Thyroid gland (tissue), 4 donors: ENCODE data around the gene TAGLN. TPM values are rescaled to one million over a fixed set of nuclear protein-coding genes. Genes with fewer than 3 reads are reported as not detected.

Experiments
- DNase-seq, 2 donors: peaks; one replicate each; pipeline ENCODE4 v3.0.0-alpha.2; 2019
- H3K27ac ChIP-seq, 3 donors: fragments of 200-600 bp; sonication (generic); 1 replicate in 2 of 3; 2 replicates in 1 of 3; pipeline ENCODE4 v1.5.1; 2016 to 2019; ENCODE audit warnings: mild to moderate bottlenecking in 1 of 3, moderate library complexity in 1 of 3
- H3K27me3 ChIP-seq: fragments of 200-600 bp; sonication (generic); one replicate; pipeline ENCODE4 v1.5.1; 2019
- H3K36me3 ChIP-seq, 2 donors: fragments of 200-600 bp; sonication (generic); one replicate each; pipeline ENCODE4 v1.5.1; 2016 to 2019
- H3K4me1 ChIP-seq, 2 donors: fragments of 200-600 bp; sonication (generic); one replicate each; pipeline ENCODE4 v1.5.1; 2017 to 2019
- H3K4me3 ChIP-seq, 3 donors: fragments of 200-600 bp; sonication (generic); replicated peaks in 1 of 3; 1 replicate in 2 of 3; 2 replicates in 1 of 3; pipeline ENCODE4 v1.5.1; 2016; ENCODE audit warnings: mild to moderate bottlenecking in 1 of 3
- H3K9me3 ChIP-seq: fragments of 200-600 bp; sonication (generic); one replicate; pipeline ENCODE4 v1.5.1; 2017
- CTCF ChIP-seq, 6 experiments: fragments of 200-600 bp in 3 of 6; fragments of 450-650 bp in 3 of 6; sonication (generic) in 3 of 6; IDR thresholded peaks; one replicate each; pipeline ENCODE4 v1.5.1; 2016 to 2019; ENCODE audit warnings: antibody characterized with exemption in 6 of 6, mild to moderate bottlenecking in 2 of 6, inconsistent platforms in 1 of 6, moderate library complexity in 1 of 6
- POLR2A ChIP-seq, 2 donors: fragments of 450-650 bp; IDR thresholded peaks; one replicate each; pipeline ENCODE4 v1.6.1; 2017; ENCODE audit warnings: antibody characterized with exemption in 2 of 2, mild to moderate bottlenecking in 2 of 2, moderate library complexity in 1 of 2
- WGBS, 2 donors: methylation state at CpG; one replicate each; pipeline ENCODE4 v1.1.5; 2017; 5-methylcytosine and 5-hydroxymethylcytosine counted together
- intact Hi-C: fragments of 100-400 bp; cut with DNase I; formaldehyde crosslinking; loops from one replicate; pipeline ENCODE4 v1.15.1; 2023
- total RNA-seq, 4 donors: library from RNA; depleted of rRNA; stranded (reverse); fragments of >200 nt; gene quantifications; one replicate each; pipeline ENCODE4 v1.2.3, GENCODE V29; 2016

The TAGLN gene
- total RNA-seq, 4 donors from 2014 or later = 155 to 407 (median 229) TPM

DNA sequence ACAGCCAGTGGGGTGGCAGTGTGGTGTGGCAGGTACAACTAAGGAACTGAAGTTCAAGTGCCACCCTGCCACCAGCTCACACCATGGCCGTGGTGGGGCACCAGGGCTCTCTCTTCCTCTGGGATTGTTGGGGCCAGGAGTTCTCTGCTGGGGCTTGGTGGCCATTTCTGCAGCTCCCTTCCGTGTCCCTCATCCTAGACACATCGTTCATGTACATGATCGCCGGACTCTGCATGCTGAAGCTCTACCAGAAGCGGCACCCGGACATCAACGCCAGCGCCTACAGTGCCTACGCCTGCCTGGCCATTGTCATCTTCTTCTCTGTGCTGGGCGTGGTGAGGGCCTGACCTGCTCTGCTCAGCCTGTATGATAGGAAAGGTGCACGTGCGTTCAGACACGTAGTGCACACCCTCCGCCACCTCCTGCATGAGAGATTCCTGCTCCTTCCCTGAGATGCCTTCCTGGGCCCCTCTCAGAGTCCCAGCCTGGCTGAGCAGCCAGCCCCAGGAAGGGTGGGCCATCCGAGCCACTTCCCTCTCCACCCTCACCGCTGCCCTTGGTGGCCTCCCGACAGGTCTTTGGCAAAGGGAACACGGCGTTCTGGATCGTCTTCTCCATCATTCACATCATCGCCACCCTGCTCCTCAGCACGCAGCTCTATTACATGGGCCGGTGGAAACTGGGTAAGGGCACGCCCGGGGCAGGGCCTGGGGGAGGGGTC, 7.3 kb upstream of the TAGLN start:
- Histone ChIP-seq H3K4me3 (no peak overlapping the region), H3K9me3 (no peaks in the 10 kb centered on the region)

GRCh38 chr11:117192401-117192875, 6.7 kb upstream of the TAGLN start:
- Histone ChIP-seq H3K27ac (no peak overlapping the region), H3K36me3 (peaks cover 37 to 52% of the 10 kb centered on the region in 2 donors), H3K4me3 (no peak overlapping the region), H3K9me3 (no peaks in the 10 kb centered on the region), H3K27me3 (no peaks in the 10 kb centered on the region), H3K4me1 (no peaks in the 10 kb centered on the region)
- WGBS, 2 donors = 92 to 96% methylated on average over 14 to 17 of the region's 17 CpGs
- intact Hi-C loops = no loop called here
- no peak for DNase-seq
- TF ChIP-seq POLR2A (IDR thresholded peaks at IDR 0.05) (no peak), CTCF (IDR thresholded peaks at IDR 0.05) (no peak)

More for the DNA sequence above, 7.3 kb upstream of the TAGLN start:
- no peaks in the 10 kb centered on the region for H3K27me3 ChIP-seq
- TF ChIP-seq CTCF (IDR thresholded peaks at IDR 0.05) (no peak), POLR2A (IDR thresholded peaks at IDR 0.05) (no peak)
- no peak for DNase-seq
- H3K27ac ChIP-seq = no peak overlapping the region
- 94 to 95% methylated on average over 26 of the region's 26 CpGs for WGBS, 2 donors
- intact Hi-C loops = no loop called here
- H3K4me1 ChIP-seq = no peaks in the 10 kb centered on the region
- H3K36me3 ChIP-seq = peaks cover 41 to 56% of the 10 kb centered on the region in 2 donors

- peaks cover 30 to 45% of the 10 kb centered on the region in 2 donors for H3K36me3 ChIP-seq
- DNase-seq = no peak
These were observed 5.8 kb upstream of the TAGLN start for GRCh38 chr11:117193130-117194020.

DNA sequence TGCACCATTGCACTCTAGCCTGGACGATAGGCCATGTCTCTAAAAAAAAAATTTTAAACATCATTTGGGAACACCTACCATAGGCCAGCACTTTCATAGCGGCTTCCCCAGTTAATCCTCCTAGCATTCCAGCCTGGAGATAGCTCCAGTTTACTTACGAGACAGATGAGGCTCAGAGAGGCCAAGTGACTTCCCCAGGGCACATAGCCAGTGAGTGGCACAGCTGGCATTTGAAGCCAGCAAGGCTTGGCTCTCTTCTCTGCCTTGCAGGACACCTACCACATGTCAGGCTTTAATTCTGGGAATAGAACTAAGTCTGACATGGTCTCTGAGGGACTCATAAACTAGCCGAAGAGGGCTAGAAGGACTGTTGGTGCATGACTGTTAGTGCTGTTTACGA, 4.9 kb upstream of the TAGLN start:
- H3K4me3 ChIP-seq = no peak overlapping the region
- peaks cover 25 to 36% of the 10 kb centered on the region in 2 donors for H3K36me3 ChIP-seq
- no peaks in the 10 kb centered on the region for H3K27me3 ChIP-seq
- no peak overlapping the region for H3K27ac ChIP-seq
- 91 to 99% methylated on average over 5 of the region's 5 CpGs for WGBS, 2 donors
- H3K4me1 ChIP-seq = peaks cover 9 to 16% of the 10 kb centered on the region in 2 donors
- DNase-seq = no peak
- no peaks in the 10 kb centered on the region for H3K9me3 ChIP-seq
- intact Hi-C loops = no loop called here
- no peak for TF ChIP-seq CTCF (IDR thresholded peaks at IDR 0.05)
- TF ChIP-seq POLR2A (IDR thresholded peaks at IDR 0.05) = no peak

More at GRCh38 chr11:117193130-117194020, 5.8 kb upstream of the TAGLN start:
- 96 to 98% methylated on average over 14 to 15 of the region's 15 CpGs for WGBS, 2 donors
- Histone ChIP-seq H3K9me3 (no peaks in the 10 kb centered on the region), H3K27ac (no peak overlapping the region), H3K4me1 (peaks cover under 1 to 7% of the 10 kb centered on the region in 2 donors), H3K4me3 (no peak overlapping the region), H3K27me3 (no peaks in the 10 kb centered on the region)
- TF ChIP-seq CTCF (IDR thresholded peaks at IDR 0.05) = no peak
- TF ChIP-seq POLR2A (IDR thresholded peaks at IDR 0.05) = no peak
- intact Hi-C loops = no loop called here
